ENCODE measurements around the gene CDH23.

DNA sequence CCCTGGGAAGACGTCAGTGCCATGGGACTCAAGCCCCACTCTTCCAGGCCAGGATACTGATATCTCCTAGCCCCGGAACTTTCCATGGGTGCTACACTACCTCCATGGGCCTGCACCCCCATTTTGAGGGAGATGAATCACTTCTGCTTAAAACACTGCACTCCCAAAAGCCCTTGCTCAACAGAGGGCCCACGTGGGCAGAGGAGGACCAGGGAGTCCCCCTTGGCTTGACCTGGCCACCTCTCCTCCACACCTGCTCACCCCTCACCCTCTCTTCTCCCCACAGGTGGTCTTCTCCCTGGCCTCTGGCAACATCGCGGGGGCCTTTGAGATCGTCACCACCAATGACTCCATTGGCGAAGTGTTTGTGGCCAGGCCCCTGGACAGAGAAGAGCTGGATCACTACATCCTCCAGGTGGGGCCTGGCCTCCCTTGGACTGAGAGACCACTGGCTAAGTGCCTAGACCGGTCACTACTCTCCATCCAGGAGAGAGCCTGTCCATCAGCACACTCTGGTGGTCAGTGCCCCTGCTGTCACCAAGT lies 342.7 kb downstream of the CDH23 start:
- TF ChIP-seq, protein P1, sequence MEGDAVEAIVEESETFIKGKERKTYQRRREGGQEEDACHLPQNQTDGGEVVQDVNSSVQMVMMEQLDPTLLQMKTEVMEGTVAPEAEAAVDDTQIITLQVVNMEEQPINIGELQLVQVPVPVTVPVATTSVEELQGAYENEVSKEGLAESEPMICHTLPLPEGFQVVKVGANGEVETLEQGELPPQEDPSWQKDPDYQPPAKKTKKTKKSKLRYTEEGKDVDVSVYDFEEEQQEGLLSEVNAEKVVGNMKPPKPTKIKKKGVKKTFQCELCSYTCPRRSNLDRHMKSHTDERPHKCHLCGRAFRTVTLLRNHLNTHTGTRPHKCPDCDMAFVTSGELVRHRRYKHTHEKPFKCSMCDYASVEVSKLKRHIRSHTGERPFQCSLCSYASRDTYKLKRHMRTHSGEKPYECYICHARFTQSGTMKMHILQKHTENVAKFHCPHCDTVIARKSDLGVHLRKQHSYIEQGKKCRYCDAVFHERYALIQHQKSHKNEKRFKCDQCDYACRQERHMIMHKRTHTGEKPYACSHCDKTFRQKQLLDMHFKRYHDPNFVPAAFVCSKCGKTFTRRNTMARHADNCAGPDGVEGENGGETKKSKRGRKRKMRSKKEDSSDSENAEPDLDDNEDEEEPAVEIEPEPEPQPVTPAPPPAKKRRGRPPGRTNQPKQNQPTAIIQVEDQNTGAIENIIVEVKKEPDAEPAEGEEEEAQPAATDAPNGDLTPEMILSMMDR (conservative IDR thresholded peaks at IDR 0.05 in 1 of 2, IDR thresholded peaks at IDR 0.05 in 1 of 2; ENCODE audit: extremely low read depth in 1 of 2, insufficient read depth in 1 of 2, low read depth in 1 of 2, low read length in 2 of 2), result no peak
- no peak for TF ChIP-seq EZH2 (IDR thresholded peaks at IDR 0.05; ENCODE audit: borderline replicate concordance, low read length)
